Measurements from ENCODE around the gene NAPG. TPM values are rescaled to one million over a fixed set of nuclear protein-coding genes. Genes with fewer than 3 reads are reported as not detected.

Gene NAPG
- total RNA-seq, 4 donors from 2014 or later = 47.5 to 56.4 (median 53.1) TPM

DNA sequence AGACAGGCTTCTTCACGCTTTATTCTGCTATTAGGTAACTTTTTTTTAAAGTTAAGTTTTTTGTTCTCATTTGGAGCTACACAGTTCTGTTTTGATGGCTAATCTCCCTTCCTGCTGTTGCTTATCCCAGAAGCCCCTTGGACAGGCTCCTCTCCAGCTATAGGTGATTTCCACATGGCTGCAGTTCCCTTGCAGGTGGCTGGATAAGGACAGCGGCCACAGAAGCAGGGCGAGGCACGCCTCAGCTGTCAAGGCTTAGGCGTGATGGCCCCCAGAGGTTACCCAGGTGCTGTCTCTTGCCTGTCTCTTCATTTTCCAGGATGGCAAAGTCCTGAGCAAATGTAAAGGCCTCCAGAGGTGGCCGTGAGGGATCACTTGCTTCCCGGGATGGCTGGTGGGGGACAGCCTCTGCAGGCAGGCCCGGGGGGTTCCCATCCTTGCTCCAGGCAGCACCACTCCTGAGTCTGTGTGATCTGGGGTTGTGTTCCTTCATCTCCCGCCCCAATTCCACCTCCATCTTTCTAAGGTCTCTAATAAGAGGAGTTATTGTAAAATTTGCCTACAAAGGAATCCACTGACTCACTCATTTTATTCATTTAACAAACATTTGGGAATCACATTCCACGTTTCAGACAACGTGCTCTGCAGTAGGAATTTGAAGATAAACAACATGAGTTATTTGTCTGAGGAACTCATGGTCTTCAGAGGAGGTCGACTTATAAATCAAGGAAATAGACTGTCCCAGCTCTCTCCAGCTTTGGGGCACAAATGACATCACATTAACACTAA, 53.4 kb downstream of the NAPG start:
- H3K27ac ChIP-seq = no peak overlapping the region
- TF ChIP-seq, protein P1, sequence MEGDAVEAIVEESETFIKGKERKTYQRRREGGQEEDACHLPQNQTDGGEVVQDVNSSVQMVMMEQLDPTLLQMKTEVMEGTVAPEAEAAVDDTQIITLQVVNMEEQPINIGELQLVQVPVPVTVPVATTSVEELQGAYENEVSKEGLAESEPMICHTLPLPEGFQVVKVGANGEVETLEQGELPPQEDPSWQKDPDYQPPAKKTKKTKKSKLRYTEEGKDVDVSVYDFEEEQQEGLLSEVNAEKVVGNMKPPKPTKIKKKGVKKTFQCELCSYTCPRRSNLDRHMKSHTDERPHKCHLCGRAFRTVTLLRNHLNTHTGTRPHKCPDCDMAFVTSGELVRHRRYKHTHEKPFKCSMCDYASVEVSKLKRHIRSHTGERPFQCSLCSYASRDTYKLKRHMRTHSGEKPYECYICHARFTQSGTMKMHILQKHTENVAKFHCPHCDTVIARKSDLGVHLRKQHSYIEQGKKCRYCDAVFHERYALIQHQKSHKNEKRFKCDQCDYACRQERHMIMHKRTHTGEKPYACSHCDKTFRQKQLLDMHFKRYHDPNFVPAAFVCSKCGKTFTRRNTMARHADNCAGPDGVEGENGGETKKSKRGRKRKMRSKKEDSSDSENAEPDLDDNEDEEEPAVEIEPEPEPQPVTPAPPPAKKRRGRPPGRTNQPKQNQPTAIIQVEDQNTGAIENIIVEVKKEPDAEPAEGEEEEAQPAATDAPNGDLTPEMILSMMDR (IDR thresholded peaks at IDR 0.05) = no peak
- no peak for TF ChIP-seq POLR2A (IDR thresholded peaks at IDR 0.05)
- H3K9me3 ChIP-seq = no peaks in the 10 kb centered on the region
- no peak overlapping the region for H3K4me3 ChIP-seq (replicated peaks in 1 of 3)
- H3K4me1 ChIP-seq = no peaks in the 10 kb centered on the region
- H3K27me3 ChIP-seq = no peaks in the 10 kb centered on the region
- 81 to 85% methylated on average over 12 of the region's 12 CpGs for WGBS, 2 donors
- H3K36me3 ChIP-seq = no peaks in the 10 kb centered on the region
- intact Hi-C loops (cut with DNase I) = no loop called here
- no peak for DNase-seq

DNA sequence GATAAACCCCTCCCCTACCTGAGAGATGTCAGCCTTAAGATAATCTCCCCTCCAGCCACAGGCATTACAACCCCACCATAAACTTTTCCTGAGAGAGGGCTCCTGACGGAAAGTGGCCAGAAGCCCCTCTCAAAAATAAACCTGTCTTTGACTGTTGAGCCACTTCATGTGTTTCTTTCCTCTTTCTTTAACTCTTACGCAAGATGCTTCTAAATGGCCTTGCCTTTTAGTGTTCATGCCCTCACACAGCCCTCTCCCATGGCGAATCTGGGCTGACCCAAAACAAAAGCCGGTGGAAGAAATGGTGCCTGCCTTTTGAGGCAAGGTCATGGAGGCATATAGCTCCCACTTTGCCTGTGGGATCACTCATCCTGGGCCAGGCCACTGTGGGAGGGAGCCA, 54.4 kb downstream of the NAPG start:
- Histone ChIP-seq H3K9me3 (no peaks in the 10 kb centered on the region), H3K27ac (no peak overlapping the region), H3K27me3 (no peaks in the 10 kb centered on the region), H3K4me3 (replicated peaks in 1 of 3) (no peak overlapping the region), H3K36me3 (no peaks in the 10 kb centered on the region), H3K4me1 (no peaks in the 10 kb centered on the region)
- no peak for DNase-seq
- 95 to 98% methylated on average over 4 of the region's 4 CpGs for WGBS, 2 donors
- TF ChIP-seq, protein P1 (IDR thresholded peaks at IDR 0.05) = no peak
- no peak for TF ChIP-seq POLR2A (IDR thresholded peaks at IDR 0.05)
- intact Hi-C loops (cut with DNase I) = no loop called here

DNA sequence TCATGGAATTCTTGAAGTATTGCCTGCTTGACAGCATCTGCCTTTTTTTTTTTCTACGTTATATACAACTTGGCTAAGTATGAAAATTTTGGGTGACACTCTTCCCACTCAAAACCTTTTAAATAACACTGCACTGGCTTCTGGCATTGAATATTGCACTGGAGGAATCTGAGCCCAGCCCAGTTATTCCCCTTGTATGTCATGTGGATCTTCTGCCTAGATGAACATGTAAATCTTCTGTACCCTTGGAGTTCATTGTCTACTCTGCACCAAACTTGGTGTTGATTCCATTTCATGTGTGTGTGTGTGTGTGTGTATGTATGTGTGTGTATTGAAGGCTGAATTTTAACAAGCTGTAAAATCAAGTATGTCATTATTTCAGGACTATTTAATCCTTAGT, 59.4 kb downstream of the NAPG start:
- no peak for DNase-seq
- WGBS, 2 donors = 82 to 87% methylated on average over 1 of the region's 1 CpG
- no peaks in the 10 kb centered on the region for H3K27me3 ChIP-seq

DNA sequence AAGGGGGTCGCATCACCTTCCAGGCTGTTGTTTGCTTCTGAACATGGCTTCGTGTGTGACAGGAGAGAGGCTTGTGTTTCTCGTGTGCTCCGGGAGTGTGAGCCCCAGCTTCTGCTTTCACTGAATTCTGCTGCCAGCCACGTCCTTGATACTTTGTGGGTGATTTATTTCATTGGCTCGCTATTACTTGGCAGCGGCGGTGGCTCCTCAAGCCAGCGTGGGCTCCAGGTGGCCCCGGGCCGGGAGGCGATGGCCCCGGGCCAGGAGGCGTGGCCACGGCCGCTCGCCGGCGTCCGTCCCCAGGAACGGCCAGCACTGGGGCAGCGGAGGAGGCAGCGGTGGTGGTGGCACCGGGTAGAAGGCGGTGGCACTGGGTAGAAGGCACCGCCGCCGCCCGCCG, 63.1 kb downstream of the NAPG start:
- Histone ChIP-seq H3K4me1 (no peaks in the 10 kb centered on the region), H3K4me3 (replicated peaks in 1 of 3) (no peak overlapping the region), H3K9me3 (no peaks in the 10 kb centered on the region), H3K27ac (no peak overlapping the region), H3K36me3 (no peaks in the 10 kb centered on the region), H3K27me3 (no peaks in the 10 kb centered on the region)
- TF ChIP-seq POLR2A (IDR thresholded peaks at IDR 0.05) = no peak
- TF ChIP-seq, protein P1 (IDR thresholded peaks at IDR 0.05) = no peak
- intact Hi-C loops (cut with DNase I) = no loop called here
- WGBS, 2 donors = 96 to 97% methylated on average over 27 to 30 of the region's 30 CpGs
- DNase-seq = no peak

More for the DNA sequence above, 59.4 kb downstream of the NAPG start:
- Histone ChIP-seq H3K4me1 (no peaks in the 10 kb centered on the region), H3K27ac (no peak overlapping the region), H3K4me3 (replicated peaks in 1 of 3) (no peak overlapping the region), H3K9me3 (no peaks in the 10 kb centered on the region), H3K36me3 (no peaks in the 10 kb centered on the region)
- intact Hi-C loops (cut with DNase I) = no loop called here
- TF ChIP-seq POLR2A (IDR thresholded peaks at IDR 0.05) = no peak

DNA sequence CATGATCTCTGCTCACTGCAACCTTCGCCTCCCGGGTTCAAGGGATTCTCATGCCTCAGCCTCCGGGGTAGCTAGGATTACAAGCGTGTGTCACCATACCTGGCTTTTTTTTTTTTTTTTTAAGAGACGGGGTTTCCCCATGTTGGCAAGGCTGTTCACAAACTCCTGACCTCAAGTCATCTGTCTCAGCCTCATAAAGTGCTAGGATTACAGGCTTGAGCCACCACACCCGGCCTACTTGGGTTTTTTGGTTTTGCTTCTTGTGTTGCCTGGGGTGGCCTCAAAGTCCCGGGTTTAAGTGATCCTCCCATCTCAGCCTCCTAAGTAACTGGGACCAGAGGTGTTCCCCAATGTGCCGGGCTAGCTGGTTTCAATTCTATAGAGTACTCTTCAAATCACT, 64.6 kb downstream of the NAPG start:
- no peak for DNase-seq
- no peaks in the 10 kb centered on the region for H3K9me3 ChIP-seq
- H3K36me3 ChIP-seq = no peaks in the 10 kb centered on the region
- intact Hi-C loops (cut with DNase I) = no loop called here
- H3K4me3 ChIP-seq (replicated peaks in 1 of 3) = no peak overlapping the region
- H3K4me1 ChIP-seq = no peaks in the 10 kb centered on the region
- TF ChIP-seq, protein P1 (IDR thresholded peaks at IDR 0.05) = no peak
- TF ChIP-seq POLR2A (IDR thresholded peaks at IDR 0.05) = no peak
- WGBS, 2 donors = 93% methylated on average over 8 of the region's 8 CpGs
- H3K27me3 ChIP-seq = no peaks in the 10 kb centered on the region
- H3K27ac ChIP-seq = no peak overlapping the region
